K562 (cell line): ENCODE data around the gene GNB2. TPM values are rescaled to one million over a fixed set of nuclear protein-coding genes. Genes with fewer than 3 reads are reported as not detected.

Source experiments
- ATAC-seq: fragments of 200-7000 bp; cut with Tn5 transposase; 3 replicates; pipeline ENCODE4 v1.9.1; 2020; ENCODE audit warnings: moderate library complexity
- BruUV-seq: library from RNA; stranded (reverse); fragments of 400-500 nt; replicated peaks from 2 replicates; lab custom pipeline; 2021; lab: Mats Ljungman, UMichigan
- CTCF ChIA-PET: fragments of 300-600 bp; formaldehyde crosslinking; extraction: SDS; loops from one replicate; lab custom pipeline; 2021; ENCODE audit warnings: low intra/inter-chr PET ratio; lab: Yijun Ruan, JAX
- POLR2A ChIA-PET: fragments of 300-600, 350-650 bp; sonication (Branson Sonifier 250); formaldehyde crosslinking; extraction: SDS; loops from one replicate; lab custom pipeline; 2021; ENCODE audit warnings: antibody characterized with exemption, inconsistent platforms; lab: Yijun Ruan, JAX
- DNase-seq, 4 experiments: peaks; one replicate each; pipeline versions ENCODE4 v3.0.0 to v3.0.0-alpha.2; 2011 to 2018; ENCODE audit warnings: low spot score in 3 of 4, mixed read lengths in 3 of 4; ENCODE audit errors: extremely low read depth in 1 of 4
- FAIRE-seq: peaks from 2 replicates; lab custom pipeline; 2011; peaks lifted over from hg19 to GRCh38; lab: Jason Lieb, UNC
- H2AFZ ChIP-seq: 2 replicates; pipeline ENCODE4 v1.6.0; 2011; ENCODE audit warnings: low read depth, low read length, control low read depth, inconsistent platforms
- H3K27ac ChIP-seq: fragments of 200-600 bp; 3 replicates; pipeline ENCODE4 v1.8.0; 2011; ENCODE audit warnings: low read depth, mild to moderate bottlenecking, control low read depth, inconsistent platforms, low read length, moderate library complexity, mixed read lengths; ENCODE audit errors: extremely low read depth
- H3K27me3 ChIP-seq, 2 experiments: fragments of 300-600 bp in 1 of 2; 2 replicates in 1 of 2; 3 replicates in 1 of 2; pipeline versions ENCODE4 v1.6.0 to v1.8.0; 2011; ENCODE audit warnings: inconsistent platforms in 2 of 2, low read length in 2 of 2, mild to moderate bottlenecking in 1 of 2, mixed read lengths in 1 of 2, moderate library complexity in 1 of 2; ENCODE audit not compliant: control insufficient read depth in 2 of 2, insufficient read depth in 2 of 2
- H3K36me3 ChIP-seq: fragments of 300-600 bp; 3 replicates; pipeline ENCODE4 v1.8.0; 2011; ENCODE audit warnings: mild to moderate bottlenecking, low read length, inconsistent platforms; ENCODE audit not compliant: control insufficient read depth, insufficient read depth
- H3K4me1 ChIP-seq, 2 experiments: fragments of 200-600 bp in 1 of 2; replicated peaks in 1 of 2; 2 replicates in 1 of 2; 3 replicates in 1 of 2; pipeline versions ENCODE4 v1.5.1 to v1.8.0; 2011; ENCODE audit warnings: inconsistent platforms in 2 of 2, low read length in 2 of 2, mild to moderate bottlenecking in 1 of 2, mixed read lengths in 1 of 2, moderate library complexity in 1 of 2; ENCODE audit not compliant: control insufficient read depth in 2 of 2, insufficient read depth in 2 of 2
- H3K4me2 ChIP-seq: 2 replicates; pipeline ENCODE4 v1.6.1; 2011; ENCODE audit warnings: low read length, control low read depth, inconsistent platforms, mixed read lengths; ENCODE audit not compliant: insufficient read depth
- H3K4me3 ChIP-seq: fragments of 200-600 bp; sonication (generic), shearing (Covaris generic); 2 replicates; pipeline ENCODE4 v1.5.1; 2016; ENCODE audit warnings: control low read depth, inconsistent platforms
- H3K79me2 ChIP-seq: fragments of 200-600 bp; 3 replicates; pipeline ENCODE4 v1.8.0; 2011; ENCODE audit warnings: low read length, inconsistent platforms; ENCODE audit not compliant: control insufficient read depth, insufficient read depth
- H3K9ac ChIP-seq, 2 experiments: 2 replicates each; pipeline versions ENCODE4 v1.6.0 to v1.6.1; 2011; ENCODE audit warnings: low read depth in 2 of 2, low read length in 2 of 2, control low read depth in 1 of 2, inconsistent platforms in 1 of 2, mild to moderate bottlenecking in 1 of 2, mixed read lengths in 1 of 2; ENCODE audit not compliant: insufficient read depth in 1 of 2
- H3K9me1 ChIP-seq: one replicate; pipeline ENCODE4 v1.6.0; 2011; ENCODE audit warnings: inconsistent platforms, mild to moderate bottlenecking, low read length, moderate library complexity; ENCODE audit not compliant: control insufficient read depth, insufficient read depth
- H3K9me3 ChIP-seq: replicated peaks from 2 replicates; pipeline ENCODE4 v1.5.1; 2011; ENCODE audit warnings: low read depth, low read length, inconsistent platforms; ENCODE audit not compliant: control insufficient read depth, insufficient read depth
- H4K20me1 ChIP-seq: replicated peaks from 2 replicates; pipeline ENCODE4 v1.6.1; 2011; ENCODE audit warnings: low read length, inconsistent platforms, mixed read lengths; ENCODE audit not compliant: control insufficient read depth, insufficient read depth
- ADNP ChIP-seq: fragments of 200-800 bp; sonication (Bioruptor generic); IDR thresholded peaks from 2 replicates; pipeline ENCODE4 v1.6.1; 2016; ENCODE audit warnings: missing genetic modification characterization, missing compliant biosample characterization
- BCOR ChIP-seq: fragments of 450-650 bp; IDR thresholded peaks from 2 replicates; pipeline ENCODE4 v1.6.1; 2016
- HBP1 ChIP-seq: fragments of 450-650 bp; formaldehyde crosslinking; IDR thresholded peaks from 2 replicates; pipeline ENCODE4 v1.4.0; 2022; ENCODE audit warnings: missing genetic modification characterization
- ILF3 ChIP-seq: fragments of 450-650 bp; IDR thresholded peaks from 2 replicates; pipeline ENCODE4 v1.6.1; 2018; ENCODE audit warnings: antibody characterized with exemption, mild to moderate bottlenecking, moderate library complexity, borderline replicate concordance
- KDM1A ChIP-seq, 2 experiments: fragments of 450-650 bp; IDR thresholded peaks; 2 replicates each; pipeline ENCODE4 v1.6.1; 2016; ENCODE audit warnings: mild to moderate bottlenecking in 2 of 2
- POLR2G ChIP-seq: fragments of 200-400 bp; formaldehyde crosslinking; IDR thresholded peaks from 2 replicates; pipeline ENCODE4 v1.6.1; 2017; ENCODE audit warnings: low read depth, mild to moderate bottlenecking, antibody characterized with exemption, low read length, moderate library complexity
- RBM17 ChIP-seq: fragments of 200-400 bp; formaldehyde crosslinking; IDR thresholded peaks from 2 replicates; pipeline ENCODE4 v1.6.1; 2017; ENCODE audit warnings: low read depth, mild to moderate bottlenecking, low read length, borderline replicate concordance
- RBM25 ChIP-seq: fragments of 200-400 bp; formaldehyde crosslinking; IDR thresholded peaks from 2 replicates; pipeline ENCODE4 v1.6.1; 2018; ENCODE audit warnings: low read length, low read depth, moderate library complexity; ENCODE audit not compliant: severe bottlenecking
- SOX6 ChIP-seq: fragments of 450-650 bp; IDR thresholded peaks from 2 replicates; pipeline ENCODE4 v1.6.1; 2014; ENCODE audit warnings: mild to moderate bottlenecking
- TFAP4 ChIP-seq: sonication (generic); formaldehyde crosslinking; IDR thresholded peaks from 2 replicates; pipeline ENCODE4 v1.8.0; 2022; ENCODE audit warnings: missing genetic modification reagents, mild to moderate bottlenecking, moderate library complexity, borderline replicate concordance
- ZNF121 ChIP-seq: sonication (generic); formaldehyde crosslinking; conservative IDR thresholded peaks from 2 replicates; pipeline ENCODE4 v1.8.0; 2022; ENCODE audit warnings: missing genetic modification reagents
- ZNF384 ChIP-seq: IDR thresholded peaks from 2 replicates; pipeline ENCODE4 v1.6.1; 2012; ENCODE audit warnings: low read depth, low read length, improper control_type of control experiment
- WGBS: fragments of 100-300 bp; shearing (Covaris generic); methylation state at CpG from one replicate; pipeline ENCODE4 v1.1.6; 2016; ENCODE audit warnings: low coverage, mixed read lengths; ENCODE audit not compliant: insufficient coverage; ENCODE audit errors: missing lambda C conversion rate; 5-methylcytosine and 5-hydroxymethylcytosine counted together
- in situ Hi-C: fragments of 300-500 bp; cut with MboI; formaldehyde crosslinking; loops from 4 replicates; pipeline ENCODE4 v1.15.0; 2018; ENCODE audit warnings: inconsistent platforms, mixed read lengths
- intact Hi-C: fragments of 100-400 bp; cut with micrococcal nuclease; formaldehyde crosslinking; loops from 2 replicates; pipeline ENCODE4 v1.14.2; 2022
- polyA plus RNA-seq, 8 experiments: library from polyadenylated mRNA; depleted of rRNA in 4 of 8; stranded (reverse) in 5 of 8; unstranded in 3 of 8; fragments of >200 nt; fragmentation: Nextera tagmentation in 2 of 8; fragmentation: Illumina TruSeq in 1 of 8; extraction: Ambion mirVana in 2 of 8; extraction: Trizol in 1 of 8; gene quantifications; 2 replicates each; pipeline versions ENCODE4 v1.2.1 to v1.2.3, GENCODE V29; 2011 to 2014; ENCODE audit warnings: inconsistent platforms in 1 of 8, missing spikeins in 1 of 8
- total RNA-seq, 7 experiments: library from RNA; depleted of rRNA in 6 of 7; stranded (reverse); fragments of >200 nt in 6 of 7; fragmentation: Illumina TruSeq in 2 of 7; extraction: Trizol in 2 of 7; gene quantifications; 2 replicates each; pipeline versions ENCODE4 v1.2.1 to v1.2.3, GENCODE V29; 2011 to 2021; ENCODE audit warnings: low replicate concordance in 1 of 7
- TF ChIP-seq, protein P1 (sequence below): fragments of 450-650 bp; formaldehyde crosslinking; conservative IDR thresholded peaks from 2 replicates; pipeline ENCODE4 v1.4.0; 2022; ENCODE audit warnings: mild to moderate bottlenecking, missing genetic modification characterization
- TF ChIP-seq, protein P2 (sequence below): fragments of 250-450 bp; sonication (Bioruptor Pico); IDR thresholded peaks from 2 replicates; pipeline ENCODE4 v1.9.0; 2021; ENCODE audit warnings: mild to moderate bottlenecking

The GNB2 gene
- total and polyA plus RNA-seq, 9 of the 15 experiments (the other 6 are each of a cell fraction or from before 2014, with no cell fraction given): 0.65 to 320 (median 104) TPM

- intact Hi-C loops (loop anchor here (10.0 kb wide), 1 partner anchor 315 kb away; no protein-coding TSS in a partner anchor), in situ Hi-C loops (no loop called here)
- Histone ChIP-seq H3K9me3 (peaks cover 4% of the 10 kb centered on the region; the same call in 1 of the 2 replicates), H2AFZ (no peak overlapping the region), H3K27me3 (peaks cover 10 to 25% of the 10 kb centered on the region in 2 experiments), H4K20me1 (no peaks in the 10 kb centered on the region), H3K27ac (no peak overlapping the region), H3K9ac (no peak overlapping the region), H3K4me2 (no peak overlapping the region), H3K4me1 (peaks cover 6 to 26% of the 10 kb centered on the region in 2 experiments; a peak in 3 of 5 replicates), H3K4me3 (no peak overlapping the region), H3K36me3 (no peaks in the 10 kb centered on the region), H3K79me2 (no peaks in the 10 kb centered on the region), H3K9me1 (no peaks in the 10 kb centered on the region)
- BruUV-seq: no TSS peak
- TF ChIP-seq HBP1 (CRISPR knock-in tag) (no peak), SOX6 (no peak), RBM17 (no peak), RBM25 (peak; percentile 63), POLR2G (no peak), ADNP (tag) (peak; percentile 61; the same call in 1 of the 2 replicates), ZNF121 (CRISPR knock-in tag) (no peak), TFAP4 (CRISPR knock-in tag) (0 out of 2 replicates have a peak, but pooled peaks have one; percentile 8), KDM1A (IDR thresholded peaks at IDR 0.05) (0 out of 4 replicates have a peak, but pooled peaks of 1 of the 2 experiments have one; percentile 8), BCOR (peak; percentile 75), ILF3 (no peak), ZNF384 (peak; percentile 22; the same call in 1 of the 2 replicates)
- TF ChIP-seq, protein P1, sequence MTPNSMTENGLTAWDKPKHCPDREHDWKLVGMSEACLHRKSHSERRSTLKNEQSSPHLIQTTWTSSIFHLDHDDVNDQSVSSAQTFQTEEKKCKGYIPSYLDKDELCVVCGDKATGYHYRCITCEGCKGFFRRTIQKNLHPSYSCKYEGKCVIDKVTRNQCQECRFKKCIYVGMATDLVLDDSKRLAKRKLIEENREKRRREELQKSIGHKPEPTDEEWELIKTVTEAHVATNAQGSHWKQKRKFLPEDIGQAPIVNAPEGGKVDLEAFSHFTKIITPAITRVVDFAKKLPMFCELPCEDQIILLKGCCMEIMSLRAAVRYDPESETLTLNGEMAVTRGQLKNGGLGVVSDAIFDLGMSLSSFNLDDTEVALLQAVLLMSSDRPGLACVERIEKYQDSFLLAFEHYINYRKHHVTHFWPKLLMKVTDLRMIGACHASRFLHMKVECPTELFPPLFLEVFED: no peak
- TF ChIP-seq, protein P2, sequence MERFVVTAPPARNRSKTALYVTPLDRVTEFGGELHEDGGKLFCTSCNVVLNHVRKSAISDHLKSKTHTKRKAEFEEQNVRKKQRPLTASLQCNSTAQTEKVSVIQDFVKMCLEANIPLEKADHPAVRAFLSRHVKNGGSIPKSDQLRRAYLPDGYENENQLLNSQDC (CRISPR knock-in tag): no peak
- DNase-seq (no peak), ATAC-seq (no peak), FAIRE-seq (no peak)
- ChIA-PET CTCF (no interaction called here), POLR2A (interaction anchor here (0.5 to 0.7 kb wide), 3 partner anchors 80 to 117 kb away, joined by 3 to 5 read pairs (median 3); partner anchors contain the start of gene PCOLCE)
- WGBS: 14% methylated on average over 8 of the region's 8 CpGs
Observed at GRCh38 chr7:100719523-100720278, 46.2 kb downstream of the GNB2 start.
